PC-3 (cell line): ENCODE measurements around the gene INPP5F.
"Not testable (repeated sequence)": the region's sequence is repeated elsewhere in the genome, so short reads cannot be mapped to it uniquely, and the experiment has no call there.

Experiments
- CTCF ChIP-seq: fragments of 300-600 bp; sonication (generic); conservative IDR thresholded peaks from 2 replicates; pipeline ENCODE4 v1.5.1; 2017; ENCODE audit warnings: antibody characterized with exemption, low read depth, mild to moderate bottlenecking, low read length
- EZH2 ChIP-seq: fragments of 300-600 bp; sonication (generic); IDR thresholded peaks from one replicate; pipeline ENCODE4 v1.6.1; 2017; ENCODE audit warnings: antibody characterized with exemption, mild to moderate bottlenecking, low read length; ENCODE audit not compliant: unreplicated experiment

GRCh38 chr10:119710935-119711334 lies 14.9 kb upstream of the INPP5F start:
- not testable (repeated sequence) for TF ChIP-seq CTCF, EZH2
